HG02840 (cell line): ENCODE data around the gene FETUB.

ENCODE experiments used
- ATAC-seq: cut with Tn5 transposase; IDR thresholded peaks from one replicate; pipeline ENCODE4 v1.9.1; 2021; ENCODE audit warnings: mild to moderate bottlenecking, moderate library complexity, moderate number of reproducible peaks; ENCODE audit not compliant: unreplicated experiment, low FRiP score

Gene FETUB

GRCh38 chr3:186612721-186613636 lies 27.2 kb upstream of the FETUB start, which contains the start of gene AHSG:
Gene AHSG (plus strand): TSS chr3:186613060. CDS start chr3:186613142, 82 bp downstream.
- no peak for ATAC-seq

- no peak for ATAC-seq
Observed at GRCh38 chr3:186613637-186614265, 26.4 kb upstream of the FETUB start.

- ATAC-seq, result no peak
Observed at GRCh38 chr3:186614266-186614596, 26.0 kb upstream of the FETUB start.

- no peak for ATAC-seq
Observed at GRCh38 chr3:186614597-186615483, 25.4 kb upstream of the FETUB start.

GRCh38 chr3:186616299-186616617 lies 23.9 kb upstream of the FETUB start:
- ATAC-seq, result no peak

GRCh38 chr3:186617036-186617946 lies 22.9 kb upstream of the FETUB start:
- peak; percentile 75 for ATAC-seq

- ATAC-seq, result no peak
Observed at GRCh38 chr3:186618318-186618938, 21.8 kb upstream of the FETUB start.

- no peak for ATAC-seq
Observed at GRCh38 chr3:186619787-186620212, 20.4 kb upstream of the FETUB start.

GRCh38 chr3:186620213-186621092 lies 19.7 kb upstream of the FETUB start:
- no peak for ATAC-seq

GRCh38 chr3:186621894-186622650 lies 18.1 kb upstream of the FETUB start:
- ATAC-seq, result no peak

- no peak for ATAC-seq
Observed at GRCh38 chr3:186622651-186623310, 17.4 kb upstream of the FETUB start.

- no peak for ATAC-seq
Observed at GRCh38 chr3:186624598-186624997, 15.6 kb upstream of the FETUB start.

GRCh38 chr3:186625600-186626042 lies 14.6 kb upstream of the FETUB start:
- no peak for ATAC-seq

- ATAC-seq, result no peak
Observed at GRCh38 chr3:186626254-186626847, 13.8 kb upstream of the FETUB start.

GRCh38 chr3:186627852-186628414 lies 12.3 kb upstream of the FETUB start:
- no peak for ATAC-seq

GRCh38 chr3:186628756-186629155 lies 11.4 kb upstream of the FETUB start:
- no peak for ATAC-seq
